Measurements from ENCODE around the gene CACNA1E. TPM values are rescaled to one million over a fixed set of nuclear protein-coding genes. Genes with fewer than 3 reads are reported as not detected.

CACNA1E gene
- total RNA-seq, 6 experiments from 2014 or later, result not detected

GRCh38 chr1:181482521-181483284 lies 614 bp upstream of the CACNA1E start:
- no peak overlapping the region for H3K4me3 Mint-ChIP-seq
- H3K27me3 Mint-ChIP-seq (ENCODE audit: insufficient read depth), result peaks cover 40% of the 10 kb centered on the region
- H3K9me3 Mint-ChIP-seq, result no peaks in the 10 kb centered on the region
- no peak for DNase-seq
- no peaks in the 10 kb centered on the region for H3K36me3 Mint-ChIP-seq (ENCODE audit: low read depth)
- TF ChIP-seq, protein P1, sequence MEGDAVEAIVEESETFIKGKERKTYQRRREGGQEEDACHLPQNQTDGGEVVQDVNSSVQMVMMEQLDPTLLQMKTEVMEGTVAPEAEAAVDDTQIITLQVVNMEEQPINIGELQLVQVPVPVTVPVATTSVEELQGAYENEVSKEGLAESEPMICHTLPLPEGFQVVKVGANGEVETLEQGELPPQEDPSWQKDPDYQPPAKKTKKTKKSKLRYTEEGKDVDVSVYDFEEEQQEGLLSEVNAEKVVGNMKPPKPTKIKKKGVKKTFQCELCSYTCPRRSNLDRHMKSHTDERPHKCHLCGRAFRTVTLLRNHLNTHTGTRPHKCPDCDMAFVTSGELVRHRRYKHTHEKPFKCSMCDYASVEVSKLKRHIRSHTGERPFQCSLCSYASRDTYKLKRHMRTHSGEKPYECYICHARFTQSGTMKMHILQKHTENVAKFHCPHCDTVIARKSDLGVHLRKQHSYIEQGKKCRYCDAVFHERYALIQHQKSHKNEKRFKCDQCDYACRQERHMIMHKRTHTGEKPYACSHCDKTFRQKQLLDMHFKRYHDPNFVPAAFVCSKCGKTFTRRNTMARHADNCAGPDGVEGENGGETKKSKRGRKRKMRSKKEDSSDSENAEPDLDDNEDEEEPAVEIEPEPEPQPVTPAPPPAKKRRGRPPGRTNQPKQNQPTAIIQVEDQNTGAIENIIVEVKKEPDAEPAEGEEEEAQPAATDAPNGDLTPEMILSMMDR (IDR thresholded peaks at IDR 0.05), result no peak
- H3K27ac Mint-ChIP-seq, result no peak overlapping the region
- H3K4me1 Mint-ChIP-seq (ENCODE audit: low read depth), result no peaks in the 10 kb centered on the region

- no peak for DNase-seq
- TF ChIP-seq, protein P1 (IDR thresholded peaks at IDR 0.05), result no peak
- Mint-ChIP-seq H3K27ac (no peak overlapping the region), H3K27me3 (ENCODE audit: insufficient read depth) (peaks cover 40% of the 10 kb centered on the region), H3K4me3 (no peak overlapping the region), H3K36me3 (ENCODE audit: low read depth) (no peaks in the 10 kb centered on the region), H3K9me3 (no peaks in the 10 kb centered on the region), H3K4me1 (ENCODE audit: low read depth) (no peaks in the 10 kb centered on the region)
Observed at GRCh38 chr1:181484821-181485220, 1.5 kb downstream of the CACNA1E start.

DNA sequence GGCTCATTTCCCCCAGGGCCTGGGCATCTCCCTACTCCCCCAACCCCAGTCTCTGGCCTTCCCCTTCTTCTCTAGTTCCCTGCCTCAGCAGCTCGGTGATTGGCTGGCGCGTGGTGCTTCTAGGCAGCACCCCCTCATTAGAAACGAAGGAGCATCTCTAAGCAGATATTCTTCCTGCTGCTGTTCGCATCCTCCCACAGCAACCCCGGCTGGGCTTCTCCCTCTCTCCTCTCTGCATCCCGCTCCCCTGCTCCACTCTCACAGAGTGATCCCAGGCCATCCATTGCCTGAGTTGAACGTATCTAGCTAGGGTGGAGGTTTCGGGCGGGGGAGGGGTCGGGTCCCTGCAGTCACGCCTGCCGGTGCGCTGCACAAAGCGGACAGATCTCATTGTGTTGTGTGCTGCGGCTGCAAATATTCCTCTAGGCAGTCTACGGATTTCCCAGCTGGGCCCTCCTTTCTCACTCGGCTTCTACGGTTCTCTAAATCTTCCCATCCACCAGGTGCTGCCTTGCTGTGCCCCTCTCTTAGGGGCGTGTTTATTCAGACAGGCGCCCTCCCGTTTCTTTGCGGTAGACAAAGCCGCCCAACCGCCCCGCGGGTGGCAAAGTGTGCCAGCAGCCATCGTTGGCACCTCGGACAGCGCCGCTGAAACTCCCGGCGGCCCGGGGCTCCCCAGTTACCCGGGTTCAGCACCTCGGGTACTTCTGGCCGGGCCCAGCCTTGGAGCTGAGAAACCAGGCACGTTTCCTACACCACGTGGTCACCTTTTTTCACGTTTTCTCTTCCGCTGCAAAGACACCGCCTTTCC lies 2.2 kb downstream of the CACNA1E start:
- Mint-ChIP-seq H3K4me1 (ENCODE audit: low read depth) (no peaks in the 10 kb centered on the region), H3K36me3 (ENCODE audit: low read depth) (no peaks in the 10 kb centered on the region), H3K4me3 (no peak overlapping the region), H3K27me3 (ENCODE audit: insufficient read depth) (peaks cover 40% of the 10 kb centered on the region), H3K9me3 (no peaks in the 10 kb centered on the region), H3K27ac (no peak overlapping the region)
- no peak for DNase-seq
- TF ChIP-seq, protein P1 (IDR thresholded peaks at IDR 0.05), result no peak

GRCh38 chr1:181486098-181486420 lies 2.7 kb downstream of the CACNA1E start:
- TF ChIP-seq, protein P1 (IDR thresholded peaks at IDR 0.05), result no peak
- H3K4me3 Mint-ChIP-seq, result no peak overlapping the region
- no peak for DNase-seq
- peaks cover 37% of the 10 kb centered on the region for H3K27me3 Mint-ChIP-seq (ENCODE audit: insufficient read depth)
- H3K27ac Mint-ChIP-seq, result no peak overlapping the region
- no peaks in the 10 kb centered on the region for H3K9me3 Mint-ChIP-seq
- no peaks in the 10 kb centered on the region for H3K36me3 Mint-ChIP-seq (ENCODE audit: low read depth)
- no peaks in the 10 kb centered on the region for H3K4me1 Mint-ChIP-seq (ENCODE audit: low read depth)

DNA sequence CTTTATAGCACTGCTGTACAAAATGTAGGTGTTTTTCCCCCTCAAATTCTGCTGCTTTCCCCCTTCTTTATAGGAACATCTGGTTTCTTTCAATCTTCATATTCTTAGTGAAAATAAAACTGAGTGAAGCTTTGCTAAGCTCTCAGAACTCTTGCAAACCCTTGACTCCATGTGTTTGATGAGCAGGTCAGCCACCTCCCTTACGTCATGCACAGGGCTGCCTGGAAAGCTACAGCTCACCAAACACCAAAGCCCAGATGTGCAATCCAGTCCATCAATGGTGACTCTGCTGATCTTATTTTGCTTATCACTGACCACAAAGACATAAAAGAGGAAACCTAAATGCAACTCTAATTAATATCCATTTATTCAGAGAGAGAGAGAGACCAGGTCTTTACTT lies 5.5 kb downstream of the CACNA1E start:
- no peaks in the 10 kb centered on the region for H3K4me1 Mint-ChIP-seq (ENCODE audit: low read depth)
- peaks cover 21% of the 10 kb centered on the region for H3K27me3 Mint-ChIP-seq (ENCODE audit: insufficient read depth)
- no peak overlapping the region for H3K27ac Mint-ChIP-seq
- TF ChIP-seq, protein P1 (IDR thresholded peaks at IDR 0.05), result no peak
- H3K36me3 Mint-ChIP-seq (ENCODE audit: low read depth), result no peaks in the 10 kb centered on the region
- H3K9me3 Mint-ChIP-seq, result no peaks in the 10 kb centered on the region
- H3K4me3 Mint-ChIP-seq, result no peak overlapping the region
- no peak for DNase-seq
